GM23338 (cell line): Measurements from ENCODE around the gene MMRN2. TPM values are rescaled to one million over a fixed set of nuclear protein-coding genes. Genes with fewer than 3 reads are reported as not detected.
"Not testable (repeated sequence)": the region's sequence is repeated elsewhere in the genome, so short reads cannot be mapped to it uniquely, and the experiment has no call there.

ENCODE experiments used
- ATAC-seq: fragments of 200-7000 bp; cut with Tn5 transposase; 3 replicates; pipeline ENCODE4 v1.9.1; 2020
- DNase-seq: peaks from one replicate; pipeline ENCODE4 v3.0.0-alpha.2; 2015; ENCODE audit warnings: low spot score
- H2AFZ ChIP-seq: fragments of 200-600 bp; sonication (generic); 2 replicates; pipeline ENCODE4 v1.8.0; 2016; ENCODE audit warnings: antibody characterized with exemption, mild to moderate bottlenecking, moderate library complexity
- H3F3A ChIP-seq: fragments of 200-600 bp; sonication (generic); replicated peaks from 2 replicates; pipeline ENCODE4 v1.8.0; 2017; ENCODE audit warnings: antibody characterized with exemption, mixed run types, low read depth
- H3K27ac ChIP-seq: fragments of 200-600 bp; sonication (generic); 2 replicates; pipeline ENCODE4 v1.6.1; 2016; ENCODE audit warnings: low read depth
- H3K27me3 ChIP-seq: fragments of 200-600 bp; sonication (generic); 2 replicates; pipeline ENCODE4 v1.8.0; 2016; ENCODE audit warnings: mild to moderate bottlenecking, mixed run types, moderate library complexity; ENCODE audit not compliant: insufficient read depth
- H3K36me3 ChIP-seq: fragments of 200-600 bp; sonication (generic); 2 replicates; pipeline ENCODE4 v1.8.0; 2016; ENCODE audit warnings: mild to moderate bottlenecking; ENCODE audit not compliant: insufficient read depth
- H3K4me1 ChIP-seq: fragments of 200-600 bp; sonication (generic); 2 replicates; pipeline ENCODE4 v1.8.0; 2016; ENCODE audit warnings: mild to moderate bottlenecking, moderate library complexity; ENCODE audit not compliant: insufficient read depth
- H3K4me2 ChIP-seq: fragments of 200-600 bp; sonication (generic); 2 replicates; pipeline ENCODE4 v1.7.1; 2017; ENCODE audit warnings: mixed run types
- H3K4me3 ChIP-seq: fragments of 200-600 bp; sonication (generic); 2 replicates; pipeline ENCODE4 v1.6.1; 2016; ENCODE audit warnings: mixed run types
- H3K79me2 ChIP-seq: fragments of 200-600 bp; sonication (generic); replicated peaks from 2 replicates; pipeline ENCODE4 v1.8.0; 2017; ENCODE audit warnings: mild to moderate bottlenecking; ENCODE audit not compliant: insufficient read depth
- H3K9me2 ChIP-seq: fragments of 200-600 bp; sonication (generic); 2 replicates; pipeline ENCODE4 v1.8.0; 2017; ENCODE audit not compliant: insufficient read depth
- H4K20me1 ChIP-seq: fragments of 200-600 bp; sonication (generic); replicated peaks from 2 replicates; pipeline ENCODE4 v1.8.0; 2017; ENCODE audit warnings: mild to moderate bottlenecking; ENCODE audit not compliant: insufficient read depth
- H3K27ac Mint-ChIP-seq: 2 replicates; pipeline ENCODE4 v1.8.0; 2020; ENCODE audit warnings: inconsistent platforms, mild to moderate bottlenecking, moderate library complexity, mixed read lengths
- H3K27me3 Mint-ChIP-seq: 3 replicates; pipeline ENCODE4 v1.8.0; 2022; ENCODE audit warnings: low read depth, mild to moderate bottlenecking, moderate library complexity, mixed read lengths, inconsistent platforms; ENCODE audit not compliant: insufficient read depth, poor library complexity
- H3K36me3 Mint-ChIP-seq: 3 replicates; pipeline ENCODE4 v1.8.0; 2021; ENCODE audit warnings: low read depth, mild to moderate bottlenecking, inconsistent platforms, moderate library complexity, mixed read lengths
- H3K4me1 Mint-ChIP-seq: 3 replicates; pipeline ENCODE4 v1.8.0; 2020; ENCODE audit warnings: mild to moderate bottlenecking, inconsistent platforms, mixed read lengths
- H3K4me3 Mint-ChIP-seq: 3 replicates; pipeline ENCODE4 v1.8.0; 2021; ENCODE audit warnings: moderate library complexity, mild to moderate bottlenecking, inconsistent platforms, mixed read lengths
- H3K9me3 Mint-ChIP-seq: 3 replicates; pipeline ENCODE4 v1.8.0; 2020; ENCODE audit warnings: moderate library complexity, mild to moderate bottlenecking, inconsistent platforms, mixed read lengths
- CREB1 ChIP-seq: fragments of 250-450 bp; sonication (Bioruptor Pico); IDR thresholded peaks from 2 replicates; pipeline ENCODE4 v1.5.0; 2020; ENCODE audit warnings: low read depth, mild to moderate bottlenecking, moderate library complexity
- STAT1 ChIP-seq: IDR thresholded peaks from one replicate; pipeline ENCODE4 v1.6.1; 2016; ENCODE audit warnings: antibody characterized with exemption; ENCODE audit not compliant: unreplicated experiment
- ZNF331 ChIP-seq: fragments of 250-450 bp; sonication (Bioruptor Pico); IDR thresholded peaks from 2 replicates; pipeline ENCODE4 v1.5.0; 2020; ENCODE audit warnings: low read depth, mild to moderate bottlenecking, moderate library complexity
- polyA plus RNA-seq: library from polyadenylated mRNA; unstranded; fragments of >200 nt; fragmentation: Nextera tagmentation; extraction: Ambion mirVana; gene quantifications from 2 replicates; pipeline ENCODE4 v1.2.1, GENCODE V29; 2016
- total RNA-seq: library from RNA; depleted of rRNA; stranded (reverse); fragments of >200 nt; shearing (Covaris generic); gene quantifications from 2 replicates; pipeline ENCODE4 v1.2.3, GENCODE V29; 2014
- TF ChIP-seq, protein P1 (sequence below), 2 experiments: fragments of 200-600 bp in 1 of 2; sonication (generic) in 1 of 2; conservative IDR thresholded peaks; 2 replicates each; pipeline versions ENCODE4 v1.5.1 to v1.6.1; 2016 to 2017; ENCODE audit warnings: antibody characterized with exemption in 2 of 2, low read depth in 2 of 2, mild to moderate bottlenecking in 2 of 2, moderate library complexity in 1 of 2

Gene MMRN2
- total and polyA plus RNA-seq, 2 experiments from 2014 or later, result 0.32 to 2.4 TPM

DNA sequence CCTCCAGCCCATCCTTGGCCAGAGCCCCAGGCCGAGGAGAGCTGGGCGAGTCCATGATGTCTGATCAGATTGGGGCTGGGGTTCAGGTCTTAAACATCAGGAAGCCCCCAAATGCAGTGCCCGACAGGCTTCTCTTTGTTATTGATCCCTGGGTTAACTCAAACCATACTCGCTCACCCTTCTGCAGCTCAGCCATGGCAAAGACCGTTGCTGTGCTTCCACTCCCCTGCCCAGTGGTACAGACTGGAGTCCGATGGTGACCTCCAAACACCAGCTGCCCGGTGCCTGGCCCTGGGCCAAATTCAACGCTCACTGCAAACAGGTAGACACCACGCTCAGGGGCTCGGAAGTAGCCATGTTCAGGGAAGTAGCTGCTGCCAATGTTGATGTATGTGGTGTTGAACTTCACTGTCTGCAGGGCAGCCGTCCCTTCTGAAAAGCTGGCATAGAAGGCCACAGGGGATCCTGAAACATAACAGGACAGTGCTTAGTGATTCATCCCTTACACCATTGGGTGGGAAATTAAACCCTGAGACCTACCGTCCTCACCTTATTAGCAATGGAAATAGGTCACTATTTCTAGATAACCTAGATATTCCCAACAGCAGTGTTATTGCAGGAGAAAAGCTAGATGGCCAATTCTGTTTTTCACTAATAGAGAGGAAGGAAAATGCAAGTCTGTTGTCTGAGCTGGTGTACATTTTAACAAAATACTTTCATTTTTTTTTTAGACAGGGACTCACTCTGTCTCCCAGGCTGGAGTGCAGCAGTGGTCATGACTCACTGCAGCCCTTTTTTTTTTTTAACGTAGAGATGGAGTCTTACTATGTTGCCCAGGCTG, 20.5 kb downstream of the MMRN2 start (continued):
- no peak for TF ChIP-seq CREB1
- TF ChIP-seq, protein P1, sequence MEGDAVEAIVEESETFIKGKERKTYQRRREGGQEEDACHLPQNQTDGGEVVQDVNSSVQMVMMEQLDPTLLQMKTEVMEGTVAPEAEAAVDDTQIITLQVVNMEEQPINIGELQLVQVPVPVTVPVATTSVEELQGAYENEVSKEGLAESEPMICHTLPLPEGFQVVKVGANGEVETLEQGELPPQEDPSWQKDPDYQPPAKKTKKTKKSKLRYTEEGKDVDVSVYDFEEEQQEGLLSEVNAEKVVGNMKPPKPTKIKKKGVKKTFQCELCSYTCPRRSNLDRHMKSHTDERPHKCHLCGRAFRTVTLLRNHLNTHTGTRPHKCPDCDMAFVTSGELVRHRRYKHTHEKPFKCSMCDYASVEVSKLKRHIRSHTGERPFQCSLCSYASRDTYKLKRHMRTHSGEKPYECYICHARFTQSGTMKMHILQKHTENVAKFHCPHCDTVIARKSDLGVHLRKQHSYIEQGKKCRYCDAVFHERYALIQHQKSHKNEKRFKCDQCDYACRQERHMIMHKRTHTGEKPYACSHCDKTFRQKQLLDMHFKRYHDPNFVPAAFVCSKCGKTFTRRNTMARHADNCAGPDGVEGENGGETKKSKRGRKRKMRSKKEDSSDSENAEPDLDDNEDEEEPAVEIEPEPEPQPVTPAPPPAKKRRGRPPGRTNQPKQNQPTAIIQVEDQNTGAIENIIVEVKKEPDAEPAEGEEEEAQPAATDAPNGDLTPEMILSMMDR (conservative IDR thresholded peaks at IDR 0.05; ENCODE audit: low read depth in 2 of 2), result no peak

DNA sequence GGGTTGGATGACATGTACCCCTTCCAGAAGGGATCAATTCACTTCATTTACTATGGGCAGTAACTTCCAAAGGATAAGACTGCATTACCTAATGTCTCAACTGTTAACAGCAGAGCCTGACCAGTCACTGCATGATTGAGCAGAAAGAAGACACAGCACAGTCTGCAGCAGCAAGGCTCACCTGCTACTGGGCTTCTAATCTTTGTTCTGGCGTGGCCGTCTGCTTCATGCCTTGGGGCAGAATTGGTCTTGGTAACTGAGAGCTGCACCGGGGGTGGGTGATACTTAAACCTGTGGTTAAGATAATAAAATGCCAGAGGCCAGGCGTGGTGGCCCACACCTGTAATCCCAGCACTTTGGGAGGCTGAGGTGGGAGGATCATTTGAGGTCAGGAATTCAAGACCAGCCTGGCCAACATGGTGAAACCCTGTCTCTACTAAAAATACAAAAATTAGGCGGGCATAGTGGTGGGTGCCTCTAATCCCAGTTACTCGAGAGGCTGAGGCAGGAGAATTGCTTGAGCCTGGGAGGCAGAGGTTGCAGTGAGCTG, 23.2 kb downstream of the MMRN2 start:
- not testable (repeated sequence) for H3K27ac Mint-ChIP-seq, H3K27me3 ChIP-seq, H3K79me2 ChIP-seq, H3K4me2 ChIP-seq, H3K4me1 Mint-ChIP-seq, H3K4me3 Mint-ChIP-seq, H3K9me2 ChIP-seq, H3K9me3 Mint-ChIP-seq, DNase-seq, H3K4me1 ChIP-seq, H3K4me3 ChIP-seq, H3F3A ChIP-seq, H2AFZ ChIP-seq
- peaks cover 12% of the 10 kb centered on the region; the same call in 1 of the 2 replicates for H4K20me1 ChIP-seq
- Mint-ChIP-seq H3K36me3 (peaks cover 14% of the 10 kb centered on the region), H3K27me3 (peaks cover 29% of the 10 kb centered on the region)
- H3K27ac ChIP-seq, result 0 out of 2 replicates have a peak overlapping the region, but pooled peaks have one; percentile 36
- peak; percentile 10; the same call in 1 of the 3 replicates for ATAC-seq
- peaks cover 12% of the 10 kb centered on the region for H3K36me3 ChIP-seq

DNA sequence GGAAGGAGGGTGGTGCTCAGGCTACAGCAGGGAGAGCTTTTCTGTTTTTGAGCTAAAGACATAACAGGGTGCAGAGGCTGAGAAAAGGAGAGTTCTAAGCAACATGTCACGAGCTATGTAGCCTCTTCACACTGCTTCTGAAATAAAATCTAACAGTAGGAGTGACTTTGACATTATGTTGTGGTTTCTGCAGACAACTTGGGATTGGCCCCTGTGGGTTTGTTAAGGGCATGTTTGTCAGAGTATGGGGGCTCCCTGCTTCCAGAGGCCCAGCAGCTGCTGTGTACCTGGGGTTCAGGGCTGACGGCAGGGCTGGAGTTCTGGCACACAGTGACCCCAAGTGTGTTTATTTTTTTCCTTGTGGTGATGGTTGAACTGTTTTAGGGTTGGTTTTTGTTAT, 24.7 kb downstream of the MMRN2 start:
- Mint-ChIP-seq H3K4me3 (no peak overlapping the region), H3K9me3 (no peaks in the 10 kb centered on the region), H3K36me3 (peaks cover 17% of the 10 kb centered on the region), H3K4me1 (peaks cover 3% of the 10 kb centered on the region; the same call in 1 of the 3 replicates), H3K27me3 (peaks cover 27% of the 10 kb centered on the region), H3K27ac (no peak overlapping the region)
- Histone ChIP-seq H3K79me2 (no peaks in the 10 kb centered on the region), H3K9me2 (no peaks in the 10 kb centered on the region), H2AFZ (no peak overlapping the region), H3K36me3 (peaks cover 17% of the 10 kb centered on the region), H3K27me3 (no peaks in the 10 kb centered on the region), H3K4me2 (no peak overlapping the region), H3K4me3 (no peak overlapping the region), H3F3A (peaks cover 5% of the 10 kb centered on the region; the same call in 1 of the 2 replicates), H3K4me1 (no peaks in the 10 kb centered on the region), H3K27ac (no peak overlapping the region; the same call in 1 of the 2 replicates), H4K20me1 (peaks cover 12% of the 10 kb centered on the region; the same call in 1 of the 2 replicates)
- TF ChIP-seq ZNF331 (CRISPR knock-in tag) (no peak), STAT1 (no peak)
- TF ChIP-seq, protein P1 (conservative IDR thresholded peaks at IDR 0.05; ENCODE audit: low read depth in 2 of 2), result no peak
- ATAC-seq (no peak), DNase-seq (no peak)
